Mammary epithelial cell (primary cell): ENCODE measurements around the gene TECTA.

Experiments
- EZH2 ChIP-seq: IDR thresholded peaks from 2 replicates; pipeline ENCODE4 v1.6.1; 2012; ENCODE audit warnings: low read length, inconsistent platforms, borderline replicate concordance
- TF ChIP-seq, protein P1 (sequence below), 2 donors: IDR thresholded peaks in 1 of 2; conservative IDR thresholded peaks in 1 of 2; 2 replicates each; pipeline ENCODE4 v1.5.1; 2011 to 2012; ENCODE audit warnings: inconsistent platforms in 2 of 2, low read length in 2 of 2, mild to moderate bottlenecking in 2 of 2, control low read depth in 1 of 2, low read depth in 1 of 2; ENCODE audit not compliant: insufficient read depth in 1 of 2; ENCODE audit errors: extremely low read depth in 1 of 2

DNA sequence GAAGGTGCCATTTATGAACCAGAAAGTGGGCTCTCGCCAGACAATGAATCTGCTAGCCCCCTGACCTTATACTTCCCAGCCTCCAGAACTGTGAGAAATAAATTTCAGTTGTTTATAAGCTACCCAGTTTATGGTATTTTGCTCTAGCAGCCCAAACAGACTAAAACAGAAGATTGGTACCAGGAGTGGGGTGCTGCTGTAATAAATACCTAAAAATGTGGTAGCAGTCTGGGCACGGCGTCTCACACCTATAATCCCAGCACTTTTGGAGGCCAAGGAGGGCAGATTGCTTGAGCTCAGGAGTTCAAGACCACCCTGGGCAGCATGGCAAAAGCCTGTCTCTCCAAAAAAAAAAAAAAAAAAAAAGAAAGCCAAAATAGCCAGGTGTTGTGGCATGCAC is 21.3 kb downstream of the TECTA start:
- TF ChIP-seq, protein P1, sequence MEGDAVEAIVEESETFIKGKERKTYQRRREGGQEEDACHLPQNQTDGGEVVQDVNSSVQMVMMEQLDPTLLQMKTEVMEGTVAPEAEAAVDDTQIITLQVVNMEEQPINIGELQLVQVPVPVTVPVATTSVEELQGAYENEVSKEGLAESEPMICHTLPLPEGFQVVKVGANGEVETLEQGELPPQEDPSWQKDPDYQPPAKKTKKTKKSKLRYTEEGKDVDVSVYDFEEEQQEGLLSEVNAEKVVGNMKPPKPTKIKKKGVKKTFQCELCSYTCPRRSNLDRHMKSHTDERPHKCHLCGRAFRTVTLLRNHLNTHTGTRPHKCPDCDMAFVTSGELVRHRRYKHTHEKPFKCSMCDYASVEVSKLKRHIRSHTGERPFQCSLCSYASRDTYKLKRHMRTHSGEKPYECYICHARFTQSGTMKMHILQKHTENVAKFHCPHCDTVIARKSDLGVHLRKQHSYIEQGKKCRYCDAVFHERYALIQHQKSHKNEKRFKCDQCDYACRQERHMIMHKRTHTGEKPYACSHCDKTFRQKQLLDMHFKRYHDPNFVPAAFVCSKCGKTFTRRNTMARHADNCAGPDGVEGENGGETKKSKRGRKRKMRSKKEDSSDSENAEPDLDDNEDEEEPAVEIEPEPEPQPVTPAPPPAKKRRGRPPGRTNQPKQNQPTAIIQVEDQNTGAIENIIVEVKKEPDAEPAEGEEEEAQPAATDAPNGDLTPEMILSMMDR (conservative IDR thresholded peaks at IDR 0.05 in 1 of 2, IDR thresholded peaks at IDR 0.05 in 1 of 2; ENCODE audit: extremely low read depth in 1 of 2, insufficient read depth in 1 of 2, low read depth in 1 of 2, low read length in 2 of 2) = no peak
- no peak for TF ChIP-seq EZH2
